ENCODE results near the gene NCKIPSD.

GRCh38 chr3:48690846-48691458, 5.2 kb upstream of the NCKIPSD start:
- TF ChIP-seq CTCF (IDR thresholded peaks at IDR 0.05 in 4 of 5, conservative IDR thresholded peaks at IDR 0.05 in 1 of 5) = no peak
- TF ChIP-seq POLR2A (IDR thresholded peaks at IDR 0.05) = no peak
